Measurements from ENCODE around the gene FCMR.

The FCMR gene

DNA sequence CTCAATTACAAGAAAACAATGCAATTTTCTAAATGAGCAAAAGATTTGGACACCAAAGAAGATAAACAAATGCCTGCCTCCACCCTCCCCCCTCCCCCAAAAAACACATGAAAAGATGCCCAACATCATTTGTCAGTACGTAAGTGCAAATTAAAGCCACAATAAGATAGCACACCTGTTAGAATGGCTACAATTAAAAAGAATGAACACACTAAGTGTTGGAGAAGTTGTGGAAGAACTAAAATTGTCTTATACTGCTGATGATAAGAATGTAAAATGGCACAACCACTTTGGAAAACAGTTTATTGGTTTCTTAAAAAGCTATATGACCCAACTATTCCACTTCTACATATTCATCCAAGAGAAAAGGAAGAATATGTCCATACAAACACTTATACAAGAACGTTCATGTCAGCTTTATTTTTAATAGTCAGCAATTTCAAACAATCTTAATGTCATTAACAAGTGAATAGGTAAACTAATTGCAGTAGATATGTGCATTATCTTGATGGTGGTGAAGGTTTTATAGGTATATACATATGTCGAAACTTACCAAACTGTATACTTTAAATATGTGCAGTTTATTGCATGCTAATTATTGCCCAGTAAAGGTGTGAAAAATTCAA lies 45.9 kb downstream of the FCMR start:
- TF ChIP-seq ZNF8 (CRISPR knock-in tag; IDR thresholded peaks at IDR 0.05), result no peak
- no peak for ATAC-seq

DNA sequence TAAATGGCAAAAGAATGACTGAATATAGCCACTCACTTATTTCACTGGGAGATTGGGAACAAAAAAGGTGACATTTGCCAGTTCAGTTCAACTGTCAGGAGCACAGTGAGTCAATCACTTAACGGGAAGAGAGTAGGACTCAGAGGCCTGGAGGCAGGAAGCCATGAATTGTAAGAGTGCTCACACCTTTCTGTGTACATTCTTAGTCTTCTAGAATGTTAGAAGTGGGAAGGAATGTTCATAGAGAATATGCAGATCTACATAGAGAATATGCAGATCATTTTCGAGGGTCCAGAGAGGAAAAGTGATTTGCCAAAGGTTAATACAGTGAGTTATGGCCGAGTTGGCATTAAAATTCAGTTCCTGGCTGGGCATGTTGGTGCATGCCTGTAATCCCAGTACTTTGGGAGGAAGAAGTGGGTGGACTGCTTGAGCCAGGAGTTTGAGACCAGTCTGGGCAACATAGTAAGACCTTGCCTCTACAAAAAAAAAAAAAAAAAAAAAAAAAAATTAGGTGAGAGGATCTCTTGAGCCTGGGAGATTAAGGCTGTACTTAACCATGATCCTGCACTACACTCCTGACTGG lies 48.0 kb downstream of the FCMR start:
- TF ChIP-seq RARB (CRISPR knock-in tag; IDR thresholded peaks at IDR 0.05), result no peak
- no peak for TF ChIP-seq GLIS3 (CRISPR knock-in tag; IDR thresholded peaks at IDR 0.05)
- TF ChIP-seq, protein P1, sequence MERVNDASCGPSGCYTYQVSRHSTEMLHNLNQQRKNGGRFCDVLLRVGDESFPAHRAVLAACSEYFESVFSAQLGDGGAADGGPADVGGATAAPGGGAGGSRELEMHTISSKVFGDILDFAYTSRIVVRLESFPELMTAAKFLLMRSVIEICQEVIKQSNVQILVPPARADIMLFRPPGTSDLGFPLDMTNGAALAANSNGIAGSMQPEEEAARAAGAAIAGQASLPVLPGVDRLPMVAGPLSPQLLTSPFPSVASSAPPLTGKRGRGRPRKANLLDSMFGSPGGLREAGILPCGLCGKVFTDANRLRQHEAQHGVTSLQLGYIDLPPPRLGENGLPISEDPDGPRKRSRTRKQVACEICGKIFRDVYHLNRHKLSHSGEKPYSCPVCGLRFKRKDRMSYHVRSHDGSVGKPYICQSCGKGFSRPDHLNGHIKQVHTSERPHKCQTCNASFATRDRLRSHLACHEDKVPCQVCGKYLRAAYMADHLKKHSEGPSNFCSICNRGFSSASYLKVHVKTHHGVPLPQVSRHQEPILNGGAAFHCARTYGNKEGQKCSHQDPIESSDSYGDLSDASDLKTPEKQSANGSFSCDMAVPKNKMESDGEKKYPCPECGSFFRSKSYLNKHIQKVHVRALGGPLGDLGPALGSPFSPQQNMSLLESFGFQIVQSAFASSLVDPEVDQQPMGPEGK (CRISPR knock-in tag; IDR thresholded peaks at IDR 0.05; ENCODE audit: borderline replicate concordance), result no peak
- no peak for ATAC-seq

DNA sequence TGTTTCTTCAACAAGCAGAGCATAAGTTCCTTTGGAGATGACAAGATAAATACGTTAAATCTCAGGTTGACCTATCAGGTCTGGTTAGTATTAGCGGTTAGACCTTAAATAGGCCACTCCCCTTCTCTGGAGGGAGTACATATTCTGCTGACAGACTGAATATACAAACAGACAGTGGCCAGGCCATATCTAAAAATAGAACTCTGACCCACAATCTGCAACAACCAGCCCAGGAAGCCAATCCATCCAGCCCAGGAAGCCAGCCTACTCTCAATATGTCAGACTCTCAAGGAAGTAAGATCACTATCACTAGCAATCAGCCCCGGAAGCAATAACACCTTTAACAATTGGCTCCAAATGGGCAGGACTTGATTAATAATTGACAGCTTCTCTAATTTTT lies 49.6 kb downstream of the FCMR start:
- peak; percentile 53 for ATAC-seq
- TF ChIP-seq ZNF565 (CRISPR knock-in tag; conservative IDR thresholded peaks at IDR 0.05; ENCODE audit: low read depth) (no peak), RARB (CRISPR knock-in tag; IDR thresholded peaks at IDR 0.05) (no peak), ZFP30 (CRISPR knock-in tag; IDR thresholded peaks at IDR 0.05) (no peak)

DNA sequence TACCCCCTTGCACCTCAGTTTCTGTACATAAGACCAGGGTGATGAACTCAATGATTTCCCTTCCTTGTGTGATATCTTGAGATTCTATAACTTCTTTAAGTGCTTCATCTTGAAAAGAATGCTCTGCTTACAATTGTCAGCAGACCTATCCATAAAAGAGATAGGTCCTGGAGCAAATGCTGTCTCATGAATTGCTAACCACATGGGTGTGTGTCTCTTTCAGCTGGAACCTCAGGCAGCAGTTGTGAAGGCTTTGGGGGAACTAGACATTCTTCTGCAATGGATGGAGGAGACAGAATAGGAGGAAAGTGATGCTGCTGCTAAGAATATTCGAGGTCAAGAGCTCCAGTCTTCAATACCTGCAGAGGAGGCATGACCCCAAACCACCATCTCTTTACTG lies 53.5 kb downstream of the FCMR start:
- no peak for ATAC-seq
- TF ChIP-seq ESRRG (CRISPR knock-in tag; IDR thresholded peaks at IDR 0.05) (no peak), CSDC2 (CRISPR knock-in tag; IDR thresholded peaks at IDR 0.05) (no peak), BACH2 (CRISPR knock-in tag; IDR thresholded peaks at IDR 0.05; ENCODE audit: borderline replicate concordance) (no peak), RARB (CRISPR knock-in tag; IDR thresholded peaks at IDR 0.05) (no peak), ZFP30 (CRISPR knock-in tag; IDR thresholded peaks at IDR 0.05) (no peak), ZFP3 (CRISPR knock-in tag; IDR thresholded peaks at IDR 0.05) (no peak), TOX (CRISPR knock-in tag; IDR thresholded peaks at IDR 0.05; ENCODE audit: borderline replicate concordance) (no peak), TCF4 (CRISPR knock-in tag; IDR thresholded peaks at IDR 0.05; ENCODE audit: borderline replicate concordance) (no peak), ZNF8 (CRISPR knock-in tag; IDR thresholded peaks at IDR 0.05) (no peak), ZC3H10 (CRISPR knock-in tag; IDR thresholded peaks at IDR 0.05) (no peak), GLIS3 (CRISPR knock-in tag; IDR thresholded peaks at IDR 0.05) (no peak), ISL1 (CRISPR knock-in tag; IDR thresholded peaks at IDR 0.05) (no peak), SNAI2 (CRISPR knock-in tag; IDR thresholded peaks at IDR 0.05) (no peak)
- TF ChIP-seq, protein P2, sequence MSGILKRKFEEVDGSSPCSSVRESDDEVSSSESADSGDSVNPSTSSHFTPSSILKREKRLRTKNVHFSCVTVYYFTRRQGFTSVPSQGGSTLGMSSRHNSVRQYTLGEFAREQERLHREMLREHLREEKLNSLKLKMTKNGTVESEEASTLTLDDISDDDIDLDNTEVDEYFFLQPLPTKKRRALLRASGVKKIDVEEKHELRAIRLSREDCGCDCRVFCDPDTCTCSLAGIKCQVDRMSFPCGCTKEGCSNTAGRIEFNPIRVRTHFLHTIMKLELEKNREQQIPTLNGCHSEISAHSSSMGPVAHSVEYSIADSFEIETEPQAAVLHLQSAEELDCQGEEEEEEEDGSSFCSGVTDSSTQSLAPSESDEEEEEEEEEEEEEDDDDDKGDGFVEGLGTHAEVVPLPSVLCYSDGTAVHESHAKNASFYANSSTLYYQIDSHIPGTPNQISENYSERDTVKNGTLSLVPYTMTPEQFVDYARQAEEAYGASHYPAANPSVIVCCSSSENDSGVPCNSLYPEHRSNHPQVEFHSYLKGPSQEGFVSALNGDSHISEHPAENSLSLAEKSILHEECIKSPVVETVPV (CRISPR knock-in tag; IDR thresholded peaks at IDR 0.05), result no peak

DNA sequence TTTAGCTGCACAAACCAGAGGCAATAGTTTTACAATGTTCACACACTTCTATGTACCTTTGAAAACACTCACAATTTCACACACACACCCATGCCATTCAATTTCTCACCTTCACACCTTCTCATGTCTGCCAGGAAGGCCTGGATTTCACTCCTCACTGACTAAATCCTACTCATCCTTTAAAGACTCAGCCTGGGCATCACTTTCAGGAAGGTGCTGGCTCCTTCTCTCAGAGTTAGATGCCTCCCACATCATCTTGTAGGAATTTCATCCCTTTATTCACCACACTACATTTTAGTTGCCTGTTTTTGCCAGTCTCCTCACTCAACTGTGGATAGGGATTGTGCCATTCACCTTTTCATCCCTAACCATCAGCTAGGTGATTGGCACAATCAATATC lies 54.0 kb downstream of the FCMR start:
- TF ChIP-seq OSR1 (CRISPR knock-in tag; IDR thresholded peaks at IDR 0.05), result no peak
- no peak for TF ChIP-seq TOX (CRISPR knock-in tag; IDR thresholded peaks at IDR 0.05; ENCODE audit: borderline replicate concordance)
- TF ChIP-seq BACH2 (CRISPR knock-in tag; IDR thresholded peaks at IDR 0.05; ENCODE audit: borderline replicate concordance), result no peak
- TF ChIP-seq TCF4 (CRISPR knock-in tag; IDR thresholded peaks at IDR 0.05; ENCODE audit: borderline replicate concordance), result no peak
- TF ChIP-seq RARB (CRISPR knock-in tag; IDR thresholded peaks at IDR 0.05), result no peak
- TF ChIP-seq ISL1 (CRISPR knock-in tag; IDR thresholded peaks at IDR 0.05), result no peak
- TF ChIP-seq, protein P2 (CRISPR knock-in tag; IDR thresholded peaks at IDR 0.05), result no peak
- TF ChIP-seq, protein P1 (CRISPR knock-in tag; IDR thresholded peaks at IDR 0.05; ENCODE audit: borderline replicate concordance), result no peak
- TF ChIP-seq ZNF70 (CRISPR knock-in tag; IDR thresholded peaks at IDR 0.05), result no peak
- no peak for TF ChIP-seq ZFP30 (CRISPR knock-in tag; IDR thresholded peaks at IDR 0.05)
- TF ChIP-seq GLIS3 (CRISPR knock-in tag; IDR thresholded peaks at IDR 0.05), result no peak
- no peak for TF ChIP-seq PPARA (CRISPR knock-in tag; IDR thresholded peaks at IDR 0.05; ENCODE audit: borderline replicate concordance)
- no peak for TF ChIP-seq ESRRG (CRISPR knock-in tag; IDR thresholded peaks at IDR 0.05)
- TF ChIP-seq CSDC2 (CRISPR knock-in tag; IDR thresholded peaks at IDR 0.05), result no peak
- TF ChIP-seq ZC3H10 (CRISPR knock-in tag; IDR thresholded peaks at IDR 0.05), result no peak
- TF ChIP-seq ZNF8 (CRISPR knock-in tag; IDR thresholded peaks at IDR 0.05), result no peak
- TF ChIP-seq, protein P3, sequence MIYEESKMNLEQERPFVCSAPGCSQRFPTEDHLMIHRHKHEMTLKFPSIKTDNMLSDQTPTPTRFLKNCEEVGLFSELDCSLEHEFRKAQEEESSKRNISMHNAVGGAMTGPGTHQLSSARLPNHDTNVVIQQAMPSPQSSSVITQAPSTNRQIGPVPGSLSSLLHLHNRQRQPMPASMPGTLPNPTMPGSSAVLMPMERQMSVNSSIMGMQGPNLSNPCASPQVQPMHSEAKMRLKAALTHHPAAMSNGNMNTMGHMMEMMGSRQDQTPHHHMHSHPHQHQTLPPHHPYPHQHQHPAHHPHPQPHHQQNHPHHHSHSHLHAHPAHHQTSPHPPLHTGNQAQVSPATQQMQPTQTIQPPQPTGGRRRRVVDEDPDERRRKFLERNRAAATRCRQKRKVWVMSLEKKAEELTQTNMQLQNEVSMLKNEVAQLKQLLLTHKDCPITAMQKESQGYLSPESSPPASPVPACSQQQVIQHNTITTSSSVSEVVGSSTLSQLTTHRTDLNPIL (CRISPR knock-in tag; IDR thresholded peaks at IDR 0.05; ENCODE audit: low read depth), result no peak
- TF ChIP-seq ZNF565 (CRISPR knock-in tag; conservative IDR thresholded peaks at IDR 0.05; ENCODE audit: low read depth), result no peak
- ATAC-seq, result no peak

Measured in SK-N-SH treated with all-trans-retinoic acid at 6 μM for 48 hours (cell line).